ENCODE measurements around the gene MGST3.
"Not testable (repeated sequence)": the region's sequence is repeated elsewhere in the genome, so short reads cannot be mapped to it uniquely, and the experiment has no call there.

Gene MGST3

GRCh38 chr1:165630629-165631341, at the start of gene MGST3:
Gene MGST3, plus strand, starts transcription at chr1:165631234. Its CDS starts 18,614 bp downstream, at chr1:165649848.
- peak within 1 kb of the TSS; percentile 90 for H3K4me3 ChIP-seq (ENCODE audit: low read length)
- peak within 1 kb of the TSS; percentile 59 for H3K9ac ChIP-seq (ENCODE audit: low read length)
- peak within 1 kb of the TSS; percentile 91 for H3K27ac ChIP-seq (ENCODE audit: low read depth, low read length)
- H3K27me3 ChIP-seq (ENCODE audit: control insufficient read depth, insufficient read depth, low read length): no peaks in the 10 kb centered on the region
- H3K36me3 ChIP-seq (ENCODE audit: control insufficient read depth, insufficient read depth, low read length): no peaks in the 10 kb centered on the region
- peaks cover 12% of the 10 kb centered on the region for H3K4me1 ChIP-seq (ENCODE audit: control insufficient read depth, insufficient read depth, low read length)

GRCh38 chr1:165581926-165582325, 49.1 kb upstream of the MGST3 start:
- Histone ChIP-seq H3K4me1 (ENCODE audit: control insufficient read depth, insufficient read depth, low read length) (no peaks in the 10 kb centered on the region), H3K36me3 (ENCODE audit: control insufficient read depth, insufficient read depth, low read length) (no peaks in the 10 kb centered on the region), H3K27ac (ENCODE audit: low read depth, low read length) (no peak overlapping the region), H3K9ac (ENCODE audit: low read length) (no peak overlapping the region), H3K4me3 (ENCODE audit: low read length) (no peak overlapping the region), H3K27me3 (ENCODE audit: control insufficient read depth, insufficient read depth, low read length) (peaks cover 2% of the 10 kb centered on the region)

- Histone ChIP-seq H3K4me1 (ENCODE audit: control insufficient read depth, insufficient read depth, low read length) (no peaks in the 10 kb centered on the region), H3K36me3 (ENCODE audit: control insufficient read depth, insufficient read depth, low read length) (no peaks in the 10 kb centered on the region), H3K27ac (ENCODE audit: low read depth, low read length) (no peak overlapping the region), H3K27me3 (ENCODE audit: control insufficient read depth, insufficient read depth, low read length) (peaks cover 2% of the 10 kb centered on the region), H3K9ac (ENCODE audit: low read length) (no peak overlapping the region), H3K4me3 (ENCODE audit: low read length) (no peak overlapping the region)
These were observed 44.6 kb upstream of the MGST3 start for GRCh38 chr1:165586398-165586797.

- not testable (repeated sequence) for H3K36me3 ChIP-seq (ENCODE audit: control insufficient read depth, insufficient read depth, low read length); H3K27ac ChIP-seq (ENCODE audit: low read depth, low read length); H3K27me3 ChIP-seq (ENCODE audit: control insufficient read depth, insufficient read depth, low read length); H3K4me3 ChIP-seq (ENCODE audit: low read length); H3K4me1 ChIP-seq (ENCODE audit: control insufficient read depth, insufficient read depth, low read length); H3K9ac ChIP-seq (ENCODE audit: low read length)
These were observed 39.6 kb upstream of the MGST3 start for GRCh38 chr1:165591391-165591790.

- no peak overlapping the region for H3K9ac ChIP-seq (ENCODE audit: low read length)
- H3K27me3 ChIP-seq (ENCODE audit: control insufficient read depth, insufficient read depth, low read length): peaks cover 3% of the 10 kb centered on the region
- H3K4me3 ChIP-seq (ENCODE audit: low read length): no peak overlapping the region
- H3K4me1 ChIP-seq (ENCODE audit: control insufficient read depth, insufficient read depth, low read length): no peaks in the 10 kb centered on the region
- no peaks in the 10 kb centered on the region for H3K36me3 ChIP-seq (ENCODE audit: control insufficient read depth, insufficient read depth, low read length)
- no peak overlapping the region for H3K27ac ChIP-seq (ENCODE audit: low read depth, low read length)
These were observed 37.9 kb upstream of the MGST3 start for GRCh38 chr1:165592945-165593823.

- Histone ChIP-seq H3K36me3 (ENCODE audit: control insufficient read depth, insufficient read depth, low read length) (no peaks in the 10 kb centered on the region), H3K9ac (ENCODE audit: low read length) (no peak overlapping the region), H3K27ac (ENCODE audit: low read depth, low read length) (no peak overlapping the region), H3K4me3 (ENCODE audit: low read length) (no peak overlapping the region), H3K27me3 (ENCODE audit: control insufficient read depth, insufficient read depth, low read length) (peaks cover 3% of the 10 kb centered on the region), H3K4me1 (ENCODE audit: control insufficient read depth, insufficient read depth, low read length) (no peaks in the 10 kb centered on the region)
These were observed 35.6 kb upstream of the MGST3 start for GRCh38 chr1:165595246-165595938.

- Histone ChIP-seq H3K4me3 (ENCODE audit: low read length) (peak overlapping the region; percentile 90), H3K27me3 (ENCODE audit: control insufficient read depth, insufficient read depth, low read length) (peaks cover 3% of the 10 kb centered on the region), H3K36me3 (ENCODE audit: control insufficient read depth, insufficient read depth, low read length) (no peaks in the 10 kb centered on the region), H3K9ac (ENCODE audit: low read length) (peak overlapping the region; percentile 85), H3K4me1 (ENCODE audit: control insufficient read depth, insufficient read depth, low read length) (no peaks in the 10 kb centered on the region), H3K27ac (ENCODE audit: low read depth, low read length) (peak overlapping the region; percentile 71)
These were observed 33.0 kb upstream of the MGST3 start for GRCh38 chr1:165597883-165598675.

- peak overlapping the region; percentile 85 for H3K9ac ChIP-seq (ENCODE audit: low read length)
- peak overlapping the region; percentile 90 for H3K4me3 ChIP-seq (ENCODE audit: low read length)
- peaks cover 3% of the 10 kb centered on the region for H3K27me3 ChIP-seq (ENCODE audit: control insufficient read depth, insufficient read depth, low read length)
- no peaks in the 10 kb centered on the region for H3K4me1 ChIP-seq (ENCODE audit: control insufficient read depth, insufficient read depth, low read length)
- H3K36me3 ChIP-seq (ENCODE audit: control insufficient read depth, insufficient read depth, low read length): no peaks in the 10 kb centered on the region
- H3K27ac ChIP-seq (ENCODE audit: low read depth, low read length): peak overlapping the region; percentile 71
These were observed 32.4 kb upstream of the MGST3 start for GRCh38 chr1:165598676-165599059.

GRCh38 chr1:165600793-165601192, 30.2 kb upstream of the MGST3 start:
- Histone ChIP-seq H3K9ac (ENCODE audit: low read length) (no peak overlapping the region), H3K4me3 (ENCODE audit: low read length) (no peak overlapping the region), H3K27ac (ENCODE audit: low read depth, low read length) (no peak overlapping the region)

GRCh38 chr1:165603810-165604209, 27.2 kb upstream of the MGST3 start:
- no peaks in the 10 kb centered on the region for H3K4me1 ChIP-seq (ENCODE audit: control insufficient read depth, insufficient read depth, low read length)
- H3K9ac ChIP-seq (ENCODE audit: low read length): no peak overlapping the region
- no peaks in the 10 kb centered on the region for H3K36me3 ChIP-seq (ENCODE audit: control insufficient read depth, insufficient read depth, low read length)
- H3K4me3 ChIP-seq (ENCODE audit: low read length): no peak overlapping the region
- no peaks in the 10 kb centered on the region for H3K27me3 ChIP-seq (ENCODE audit: control insufficient read depth, insufficient read depth, low read length)
- H3K27ac ChIP-seq (ENCODE audit: low read depth, low read length): no peak overlapping the region

More at GRCh38 chr1:165600793-165601192, 30.2 kb upstream of the MGST3 start:
- Histone ChIP-seq H3K36me3 (ENCODE audit: control insufficient read depth, insufficient read depth, low read length) (no peaks in the 10 kb centered on the region), H3K27me3 (ENCODE audit: control insufficient read depth, insufficient read depth, low read length) (no peaks in the 10 kb centered on the region), H3K4me1 (ENCODE audit: control insufficient read depth, insufficient read depth, low read length) (no peaks in the 10 kb centered on the region)

- H3K27ac ChIP-seq (ENCODE audit: low read depth, low read length): no peak overlapping the region
- H3K36me3 ChIP-seq (ENCODE audit: control insufficient read depth, insufficient read depth, low read length): no peaks in the 10 kb centered on the region
- H3K27me3 ChIP-seq (ENCODE audit: control insufficient read depth, insufficient read depth, low read length): no peaks in the 10 kb centered on the region
- no peak overlapping the region for H3K4me3 ChIP-seq (ENCODE audit: low read length)
- H3K4me1 ChIP-seq (ENCODE audit: control insufficient read depth, insufficient read depth, low read length): no peaks in the 10 kb centered on the region
- H3K9ac ChIP-seq (ENCODE audit: low read length): no peak overlapping the region
These were observed 25.8 kb upstream of the MGST3 start for GRCh38 chr1:165605246-165605645.

- H3K27me3 ChIP-seq (ENCODE audit: control insufficient read depth, insufficient read depth, low read length); H3K27ac ChIP-seq (ENCODE audit: low read depth, low read length); H3K4me1 ChIP-seq (ENCODE audit: control insufficient read depth, insufficient read depth, low read length); H3K36me3 ChIP-seq (ENCODE audit: control insufficient read depth, insufficient read depth, low read length); H3K4me3 ChIP-seq (ENCODE audit: low read length); H3K9ac ChIP-seq (ENCODE audit: low read length): not testable (repeated sequence)
These were observed 24.4 kb upstream of the MGST3 start for GRCh38 chr1:165606676-165607075.

All from rectal smooth muscle tissue (tissue), 1 donor.